Measurements from ENCODE around the gene NTRK2.

DNA sequence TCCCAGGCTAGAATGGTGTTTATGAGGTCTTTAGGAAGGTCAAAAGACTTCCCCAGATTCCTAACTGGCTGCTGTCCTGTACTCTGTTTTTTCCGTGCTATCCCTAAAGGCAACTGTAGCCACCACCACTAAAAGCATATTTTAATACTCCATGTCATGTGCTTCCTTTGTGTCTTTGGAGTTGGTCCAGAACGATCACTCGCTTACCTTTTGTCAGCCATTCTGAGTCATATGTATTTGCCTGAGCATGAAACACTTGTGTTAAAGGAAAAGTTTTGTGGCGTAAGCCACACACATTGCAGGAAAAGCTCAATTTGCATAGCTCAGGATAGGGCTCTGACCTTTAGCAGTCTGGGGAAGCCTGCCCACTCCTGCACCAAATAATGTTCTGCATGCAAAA lies 299.6 kb downstream of the NTRK2 start:
- no peak for TF ChIP-seq L3MBTL2 (conservative IDR thresholded peaks at IDR 0.05)
- no peak for TF ChIP-seq SP1 (IDR thresholded peaks at IDR 0.05)
- TF ChIP-seq FOXA1 (IDR thresholded peaks at IDR 0.05) = no peak
- TF ChIP-seq BHLHE40 (IDR thresholded peaks at IDR 0.05; ENCODE audit: borderline replicate concordance) = no peak
- TF ChIP-seq SUZ12 (IDR thresholded peaks at IDR 0.05) = no peak
- no peak for TF ChIP-seq ELF4 (IDR thresholded peaks at IDR 0.05)
- no peak for TF ChIP-seq LEF1 (IDR thresholded peaks at IDR 0.05; ENCODE audit: borderline replicate concordance)
- TF ChIP-seq ZNF384 (IDR thresholded peaks at IDR 0.05) = no peak
- no peak for TF ChIP-seq FOXM1 (IDR thresholded peaks at IDR 0.05; ENCODE audit: borderline replicate concordance)
- no peak for TF ChIP-seq CTBP1 (IDR thresholded peaks at IDR 0.05; ENCODE audit: borderline replicate concordance)
- no peak for TF ChIP-seq ARNT (IDR thresholded peaks at IDR 0.05)
- TF ChIP-seq TARDBP (IDR thresholded peaks at IDR 0.05) = no peak
- no peak for TF ChIP-seq HDGF (IDR thresholded peaks at IDR 0.05; ENCODE audit: borderline replicate concordance)
- no peak for TF ChIP-seq NFRKB (IDR thresholded peaks at IDR 0.05)

Measured in HEK293T (cell line).